K562 (cell line): ENCODE data around the gene PLK5. TPM values are rescaled to one million over a fixed set of nuclear protein-coding genes. Genes with fewer than 3 reads are reported as not detected.

ENCODE experiments used
- CTCFL ChIP-seq: IDR thresholded peaks from 2 replicates; pipeline ENCODE4 v1.6.1; 2011; ENCODE audit warnings: borderline replicate concordance, low read depth, mild to moderate bottlenecking, moderate library complexity, low read length; ENCODE audit not compliant: insufficient read depth, poor library complexity, severe bottlenecking
- CUX1 ChIP-seq: fragments of 200-800 bp; sonication (Bioruptor generic); IDR thresholded peaks from 2 replicates; pipeline ENCODE4 v1.6.1; 2016; ENCODE audit warnings: missing genetic modification characterization, missing compliant biosample characterization
- FOSL1 ChIP-seq: fragments of 200-800 bp; sonication (Bioruptor generic); conservative IDR thresholded peaks from 2 replicates; pipeline ENCODE4 v1.6.1; 2016; ENCODE audit warnings: missing genetic modification characterization, missing compliant biosample characterization
- MEIS2 ChIP-seq: fragments of 450-650 bp; IDR thresholded peaks from 2 replicates; pipeline ENCODE4 v1.6.1; 2014; ENCODE audit warnings: mild to moderate bottlenecking; ENCODE audit not compliant: partially characterized antibody
- NR3C1 ChIP-seq: sonication (generic); formaldehyde crosslinking; IDR thresholded peaks from 2 replicates; pipeline ENCODE4 v1.8.1; 2022; ENCODE audit warnings: missing genetic modification reagents
- PATZ1 ChIP-seq: fragments of 250-450 bp; sonication (Bioruptor Pico); IDR thresholded peaks from 2 replicates; pipeline ENCODE4 v1.5.0; 2020; ENCODE audit warnings: mild to moderate bottlenecking, borderline replicate concordance
- STAT6 ChIP-seq: sonication (generic); formaldehyde crosslinking; IDR thresholded peaks from 2 replicates; pipeline ENCODE4 v1.8.1; 2023; ENCODE audit warnings: mild to moderate bottlenecking, missing genetic modification reagents
- ZBTB1 ChIP-seq: sonication (generic); formaldehyde crosslinking; IDR thresholded peaks from 2 replicates; pipeline ENCODE4 v1.8.1; 2023; ENCODE audit warnings: missing genetic modification reagents, low read depth, mild to moderate bottlenecking, borderline replicate concordance
- polyA plus RNA-seq, 8 experiments: library from polyadenylated mRNA; depleted of rRNA in 4 of 8; stranded (reverse) in 5 of 8; unstranded in 3 of 8; fragments of >200 nt; fragmentation: Nextera tagmentation in 2 of 8; fragmentation: Illumina TruSeq in 1 of 8; extraction: Ambion mirVana in 2 of 8; extraction: Trizol in 1 of 8; gene quantifications; 2 replicates each; pipeline versions ENCODE4 v1.2.1 to v1.2.3, GENCODE V29; 2011 to 2014; ENCODE audit warnings: inconsistent platforms in 1 of 8, missing spikeins in 1 of 8
- total RNA-seq, 7 experiments: library from RNA; depleted of rRNA in 6 of 7; stranded (reverse); fragments of >200 nt in 6 of 7; fragmentation: Illumina TruSeq in 2 of 7; extraction: Trizol in 2 of 7; gene quantifications; 2 replicates each; pipeline versions ENCODE4 v1.2.1 to v1.2.3, GENCODE V29; 2011 to 2021; ENCODE audit warnings: low replicate concordance in 1 of 7

The PLK5 gene
- total and polyA plus RNA-seq, 9 of the 15 experiments (the other 6 are each of a cell fraction or from before 2014, with no cell fraction given), result 0.04 to 0.23 (median 0.11) TPM; not detected in 5

- TF ChIP-seq CUX1 (CRISPR knock-in tag) (no peak), PATZ1 (CRISPR knock-in tag) (no peak), MEIS2 (peak; percentile 48), FOSL1 (tag) (no peak), NR3C1 (CRISPR knock-in tag) (no peak), STAT6 (CRISPR knock-in tag) (no peak; the same call in 1 of the 2 replicates), ZBTB1 (CRISPR knock-in tag) (no peak), CTCFL (no peak)
These were observed 15.9 kb upstream of the PLK5 start (continued) for GRCh38 chr19:1507763-1508506.
